ENCODE measurements around the gene ELF2.
"Not testable (repeated sequence)": the region's sequence is repeated elsewhere in the genome, so short reads cannot be mapped to it uniquely, and the experiment has no call there.

ELF2 gene

GRCh38 chr4:139188648-139189416, 11.8 kb upstream of the ELF2 start:
- DNase-seq (ENCODE audit: low read depth), result no peak

DNA sequence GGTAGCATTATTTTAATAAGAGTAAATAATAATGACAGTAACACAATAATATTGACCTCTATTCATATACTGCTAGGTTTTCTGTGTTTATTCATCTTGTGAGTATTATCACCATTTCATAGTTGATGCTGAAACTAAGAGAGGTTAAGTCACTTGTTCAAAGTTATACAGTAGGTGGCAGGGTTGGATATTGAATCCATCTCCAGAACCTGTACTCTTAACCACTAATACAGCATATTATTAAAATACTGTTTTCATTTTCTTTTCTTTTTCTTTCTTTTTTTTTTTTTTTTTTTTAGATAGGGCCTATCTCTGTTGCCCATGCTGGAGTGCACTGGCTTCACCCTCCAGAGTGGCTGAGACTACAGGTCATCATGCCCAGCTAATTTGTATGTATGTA, 7.1 kb upstream of the ELF2 start:
- DNase-seq (ENCODE audit: low read depth), result no peak

- peak; percentile 82 for DNase-seq (ENCODE audit: low read depth)
Observed at GRCh38 chr4:139177869-139178619, 1.0 kb upstream of the ELF2 start.

- DNase-seq (ENCODE audit: low read depth), result peak; percentile 51
Observed at GRCh38 chr4:139176302-139177048, 543 bp downstream of the ELF2 start.

GRCh38 chr4:139175646-139176301, 1.2 kb downstream of the ELF2 start:
- DNase-seq (ENCODE audit: low read depth), result no peak

DNA sequence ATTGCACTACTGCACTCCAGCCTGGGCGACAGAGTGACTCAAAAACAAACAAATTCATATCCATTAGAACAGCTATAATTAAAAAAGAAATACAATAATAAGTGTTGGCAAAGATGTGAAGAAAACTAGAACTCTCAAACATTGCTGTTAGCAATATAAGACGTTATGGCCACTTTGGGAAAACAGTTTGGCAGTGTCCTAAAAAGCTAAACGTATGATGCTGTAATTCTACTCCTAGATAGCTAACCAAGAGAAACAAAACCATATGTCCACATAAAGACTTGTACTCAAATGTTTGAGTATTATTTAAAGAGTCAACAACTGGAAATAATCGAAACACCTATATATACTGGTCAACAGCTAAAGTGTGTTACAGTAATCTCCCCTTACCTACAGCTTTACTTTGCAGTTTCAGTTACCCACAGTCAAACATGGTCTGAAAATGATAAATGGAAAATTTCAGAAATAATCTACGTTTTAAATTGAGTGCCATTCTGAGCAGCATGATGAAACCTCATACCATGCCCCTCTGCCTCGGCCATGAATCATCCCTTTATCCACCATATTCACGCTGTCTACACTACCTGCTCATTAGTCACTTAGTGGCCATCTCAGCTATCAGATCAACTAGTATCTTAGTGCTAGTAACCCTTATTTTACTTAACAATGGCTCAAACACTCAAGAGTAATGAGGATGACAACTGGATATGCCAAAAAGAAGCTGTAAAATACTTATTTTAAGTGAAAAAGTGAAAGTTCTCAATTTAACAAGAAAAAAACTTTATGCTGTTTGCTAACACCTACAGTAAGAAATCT, 4.9 kb downstream of the ELF2 start:
- no peak for DNase-seq (ENCODE audit: low read depth)

DNA sequence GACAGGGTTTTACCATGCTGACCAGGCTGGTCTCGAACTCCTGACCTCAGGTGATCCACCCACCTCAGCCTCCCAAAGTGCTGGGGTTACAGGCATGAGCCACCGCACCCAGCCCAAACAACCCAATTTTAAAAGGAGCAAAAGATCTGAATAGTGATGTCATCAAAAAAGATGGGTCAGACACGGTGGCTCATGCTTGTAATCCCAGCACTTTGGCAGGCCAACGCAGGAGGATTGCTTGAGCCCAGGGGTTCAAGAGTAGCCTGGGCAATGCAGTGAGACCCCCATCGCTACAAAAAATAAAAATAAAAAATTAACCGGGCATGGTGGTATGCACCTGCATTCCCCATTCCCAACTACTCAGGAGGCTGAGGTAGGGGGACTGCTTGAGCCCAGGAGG, 6.1 kb downstream of the ELF2 start:
- DNase-seq (ENCODE audit: low read depth), result no peak

GRCh38 chr4:139167774-139168444, 9.1 kb downstream of the ELF2 start:
- no peak for DNase-seq (ENCODE audit: low read depth)

GRCh38 chr4:139164731-139165130, 12.3 kb downstream of the ELF2 start:
- no peak for DNase-seq (ENCODE audit: low read depth)

GRCh38 chr4:139163806-139164206, 13.2 kb downstream of the ELF2 start:
- DNase-seq (ENCODE audit: low read depth), result no peak

DNA sequence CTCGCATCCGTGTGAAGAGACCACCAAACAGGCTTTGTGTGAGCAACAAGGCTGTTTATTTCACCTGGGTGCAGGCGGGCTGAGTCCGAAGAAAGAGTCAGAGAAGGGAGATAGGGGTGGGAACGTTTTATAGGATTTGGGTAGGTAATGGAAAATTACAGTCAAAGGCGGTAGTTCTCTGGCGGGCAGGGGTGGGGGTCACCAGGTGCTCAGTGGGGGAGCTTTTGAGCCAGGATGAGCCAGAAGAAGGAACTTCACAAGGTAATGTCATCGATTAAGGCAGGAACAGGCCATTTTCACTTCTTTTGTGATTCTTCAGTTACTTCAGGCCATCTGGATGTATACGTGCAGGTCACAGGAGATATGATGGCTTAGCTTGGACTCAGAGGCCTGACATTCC, 19.0 kb downstream of the ELF2 start:
- not testable (repeated sequence) for DNase-seq (ENCODE audit: low read depth)

GRCh38 chr4:139154952-139155557, 22.0 kb downstream of the ELF2 start:
- DNase-seq (ENCODE audit: low read depth), result no peak

DNA sequence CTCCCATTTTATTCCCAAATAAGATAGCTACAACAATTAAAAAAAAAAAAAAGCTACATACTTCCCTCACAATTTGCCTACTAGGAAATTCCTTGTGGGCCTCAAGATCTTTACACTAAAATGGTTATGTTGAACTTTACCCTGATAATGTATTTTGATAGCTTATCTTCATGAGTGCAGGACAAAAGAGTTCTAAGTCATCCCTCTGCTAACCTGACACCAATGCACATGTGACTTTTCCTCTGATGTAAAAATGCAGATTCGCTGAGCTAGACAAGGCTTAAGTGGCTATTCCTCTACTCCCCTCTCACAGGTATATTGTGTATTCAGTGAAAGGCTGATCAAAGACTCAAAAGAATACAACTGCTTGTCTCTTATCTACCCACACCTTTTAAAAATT, 22.5 kb downstream of the ELF2 start:
- DNase-seq (ENCODE audit: low read depth), result no peak

DNA sequence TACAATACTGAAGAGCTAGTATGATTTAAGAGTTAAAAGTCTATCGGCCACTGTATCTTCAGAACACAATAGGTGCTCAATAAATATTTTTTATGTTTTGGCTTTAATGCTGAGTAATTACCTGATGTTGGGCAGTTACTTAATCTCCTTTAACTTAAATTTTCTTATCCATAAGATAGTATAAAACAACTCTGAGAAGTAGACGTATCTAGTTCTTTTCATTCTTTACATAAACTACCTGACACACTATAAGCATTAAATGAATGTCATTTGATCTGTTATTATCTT, 22.9 kb downstream of the ELF2 start:
- DNase-seq (ENCODE audit: low read depth), result no peak

GRCh38 chr4:139153411-139154133, 23.4 kb downstream of the ELF2 start:
- DNase-seq (ENCODE audit: low read depth), result no peak

GRCh38 chr4:139152249-139152648, 24.8 kb downstream of the ELF2 start:
- DNase-seq (ENCODE audit: low read depth), result no peak

- DNase-seq (ENCODE audit: low read depth), result no peak
Observed at GRCh38 chr4:139146926-139147629, 29.9 kb downstream of the ELF2 start.

- DNase-seq (ENCODE audit: low read depth), result no peak
Observed at GRCh38 chr4:139145552-139145932, 31.5 kb downstream of the ELF2 start.

DNA sequence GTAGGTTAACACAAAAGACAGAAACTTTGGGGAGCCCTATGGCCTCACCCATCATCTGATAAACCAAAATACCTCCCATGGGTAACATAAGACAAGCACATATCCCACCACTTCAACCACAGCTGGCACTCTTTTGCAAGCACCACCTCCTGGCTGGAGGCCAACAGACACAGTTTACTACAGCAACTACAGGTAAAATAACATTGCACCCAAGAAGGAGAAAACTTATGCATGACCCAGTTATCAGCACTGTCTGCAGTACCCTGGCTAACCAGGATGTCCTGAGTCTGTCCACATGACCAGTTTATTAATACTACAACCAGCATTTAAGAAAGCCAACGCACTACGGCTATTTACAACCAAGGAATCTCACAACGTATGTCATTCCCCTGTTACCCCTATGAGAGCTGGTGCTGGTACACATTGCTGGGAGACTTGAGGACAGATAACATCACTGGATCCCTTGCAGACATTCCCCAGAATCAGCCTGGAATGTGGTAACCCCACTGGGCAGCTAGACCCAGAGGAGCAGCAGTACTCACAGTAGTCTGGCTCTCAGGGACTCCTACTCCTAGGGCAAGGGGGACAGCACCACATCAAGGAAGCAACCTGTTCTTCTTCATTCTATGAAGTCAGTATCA, 32.0 kb downstream of the ELF2 start:
- DNase-seq (ENCODE audit: low read depth), result no peak
